ENCODE data around the gene UNC45A. TPM values are rescaled to one million over a fixed set of nuclear protein-coding genes. Genes with fewer than 3 reads are reported as not detected.

Gene UNC45A
- total RNA-seq, 2 donors from 2014 or later, result 42.8 to 85.0 TPM

- 87 to 98% methylated on average over 7 to 9 of the region's 9 CpGs for WGBS, 2 donors
- TF ChIP-seq POLR2A (IDR thresholded peaks at IDR 0.05), result no peak
- Histone ChIP-seq H3K4me3 (no peak overlapping the region), H3K4me1 (peaks cover 57% of the 10 kb centered on the region), H3K27ac (peak overlapping the region in 3 of 4 donors; percentile 72 to 96 (median 74)), H3K27me3 (no peaks in the 10 kb centered on the region), H3K9me3 (no peaks in the 10 kb centered on the region), H3K36me3 (replicated peaks in 1 of 2; ENCODE audit: insufficient read depth in 1 of 2, low read depth in 2 of 2) (peaks cover 0 to 13% of the 10 kb centered on the region in 2 donors)
- ATAC-seq (no peak), DNase-seq (no peak)
- intact Hi-C loops (cut with DNase I), result no loop called here
These were observed 30.3 kb upstream of the UNC45A start for GRCh38 chr15:90904746-90905145.

- DNase-seq (no peak), ATAC-seq (no peak)
- Histone ChIP-seq H3K27me3 (no peaks in the 10 kb centered on the region), H3K4me1 (peaks cover 57% of the 10 kb centered on the region), H3K27ac (peak overlapping the region; percentile 43 to 96 (median 73)), H3K9me3 (no peaks in the 10 kb centered on the region), H3K4me3 (no peak overlapping the region), H3K36me3 (replicated peaks in 1 of 2; ENCODE audit: insufficient read depth in 1 of 2, low read depth in 2 of 2) (peaks cover 6 to 21% of the 10 kb centered on the region in 2 donors)
- intact Hi-C loops (cut with DNase I), result no loop called here
- WGBS, 2 donors, result 82 to 86% methylated on average over 28 of the region's 28 CpGs
- TF ChIP-seq CTCF (IDR thresholded peaks at IDR 0.05) (no peak), POLR2A (IDR thresholded peaks at IDR 0.05) (no peak)
These were observed 29.5 kb upstream of the UNC45A start for GRCh38 chr15:90905306-90906180.

GRCh38 chr15:90906181-90906849 is 28.8 kb upstream of the UNC45A start:
- H3K27ac ChIP-seq, result peak overlapping the region; percentile 43 to 96 (median 73)
- no peak overlapping the region for H3K4me3 ChIP-seq
- H3K9me3 ChIP-seq, result no peaks in the 10 kb centered on the region
- 63 to 66% methylated on average over 10 to 11 of the region's 11 CpGs for WGBS, 2 donors
- DNase-seq (peak; percentile 90 to 93 (median 92)), ATAC-seq (peak; percentile 50)
- peaks cover 13 to 28% of the 10 kb centered on the region in 2 donors for H3K36me3 ChIP-seq (replicated peaks in 1 of 2; ENCODE audit: insufficient read depth in 1 of 2, low read depth in 2 of 2)
- TF ChIP-seq CTCF (IDR thresholded peaks at IDR 0.05) (no peak), POLR2A (IDR thresholded peaks at IDR 0.05) (peak; percentile 22 to 70 (median 61))
- H3K27me3 ChIP-seq, result no peaks in the 10 kb centered on the region
- intact Hi-C loops (cut with DNase I), result no loop called here
- H3K4me1 ChIP-seq, result peaks cover 56% of the 10 kb centered on the region

GRCh38 chr15:90907051-90907660 is 27.9 kb upstream of the UNC45A start:
- intact Hi-C loops (cut with DNase I), result no loop called here
- H3K27ac ChIP-seq, result peak overlapping the region in 2 of 4 donors; percentile 72 to 96
- WGBS, 2 donors, result 83 to 95% methylated on average over 6 to 15 of the region's 15 CpGs
- no peak overlapping the region for H3K4me3 ChIP-seq
- peaks cover 47% of the 10 kb centered on the region for H3K4me1 ChIP-seq
- ATAC-seq, result no peak
- H3K27me3 ChIP-seq, result no peaks in the 10 kb centered on the region
- H3K36me3 ChIP-seq (replicated peaks in 1 of 2; ENCODE audit: insufficient read depth in 1 of 2, low read depth in 2 of 2), result peaks cover 21 to 37% of the 10 kb centered on the region in 2 donors
- H3K9me3 ChIP-seq, result no peaks in the 10 kb centered on the region
- DNase-seq, result no peak
- no peak for TF ChIP-seq CTCF (IDR thresholded peaks at IDR 0.05)
- TF ChIP-seq POLR2A (IDR thresholded peaks at IDR 0.05), result no peak
